Coronary artery (tissue), 2 donors: ENCODE results near the gene ACSM3.

Experiments
- DNase-seq: peaks from one replicate; pipeline ENCODE4 v3.0.0-alpha.2; 2017; ENCODE audit warnings: low spot score
- H3K27ac ChIP-seq, 2 donors: fragments of 200-600 bp; sonication (generic); one replicate each; pipeline ENCODE4 v1.5.1; 2016 to 2019
- H3K4me3 ChIP-seq: fragments of 200-600 bp; sonication (generic); 2 replicates; pipeline ENCODE4 v1.5.1; 2016; ENCODE audit warnings: mild to moderate bottlenecking, moderate library complexity
- TF ChIP-seq, protein P1 (sequence below): fragments of 200-600 bp; sonication (generic); IDR thresholded peaks from one replicate; pipeline ENCODE4 v1.5.1; 2019; ENCODE audit warnings: antibody characterized with exemption

Gene ACSM3

DNA sequence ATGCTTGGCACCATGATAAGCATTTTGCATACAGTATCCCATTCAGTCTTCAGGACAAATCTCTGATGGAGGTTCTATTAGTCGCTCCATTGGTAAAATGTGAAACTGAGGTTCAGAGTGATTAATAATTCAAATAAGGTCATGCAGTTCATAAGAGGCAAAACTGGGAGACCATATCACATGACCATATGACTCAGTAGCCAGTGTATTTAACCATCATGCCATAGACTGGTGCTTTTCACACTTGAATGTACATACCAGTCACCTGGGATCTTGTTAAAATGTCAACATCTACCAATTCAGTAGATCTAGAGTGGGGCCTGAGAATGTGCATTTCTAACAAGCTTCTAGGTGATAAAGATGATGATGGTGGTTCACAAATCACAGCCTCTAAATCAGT, 4.3 kb downstream of the ACSM3 start:
- TF ChIP-seq, protein P1, sequence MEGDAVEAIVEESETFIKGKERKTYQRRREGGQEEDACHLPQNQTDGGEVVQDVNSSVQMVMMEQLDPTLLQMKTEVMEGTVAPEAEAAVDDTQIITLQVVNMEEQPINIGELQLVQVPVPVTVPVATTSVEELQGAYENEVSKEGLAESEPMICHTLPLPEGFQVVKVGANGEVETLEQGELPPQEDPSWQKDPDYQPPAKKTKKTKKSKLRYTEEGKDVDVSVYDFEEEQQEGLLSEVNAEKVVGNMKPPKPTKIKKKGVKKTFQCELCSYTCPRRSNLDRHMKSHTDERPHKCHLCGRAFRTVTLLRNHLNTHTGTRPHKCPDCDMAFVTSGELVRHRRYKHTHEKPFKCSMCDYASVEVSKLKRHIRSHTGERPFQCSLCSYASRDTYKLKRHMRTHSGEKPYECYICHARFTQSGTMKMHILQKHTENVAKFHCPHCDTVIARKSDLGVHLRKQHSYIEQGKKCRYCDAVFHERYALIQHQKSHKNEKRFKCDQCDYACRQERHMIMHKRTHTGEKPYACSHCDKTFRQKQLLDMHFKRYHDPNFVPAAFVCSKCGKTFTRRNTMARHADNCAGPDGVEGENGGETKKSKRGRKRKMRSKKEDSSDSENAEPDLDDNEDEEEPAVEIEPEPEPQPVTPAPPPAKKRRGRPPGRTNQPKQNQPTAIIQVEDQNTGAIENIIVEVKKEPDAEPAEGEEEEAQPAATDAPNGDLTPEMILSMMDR = no peak
- Histone ChIP-seq H3K4me3 (no peak overlapping the region), H3K27ac (no peak overlapping the region)
- no peak for DNase-seq

DNA sequence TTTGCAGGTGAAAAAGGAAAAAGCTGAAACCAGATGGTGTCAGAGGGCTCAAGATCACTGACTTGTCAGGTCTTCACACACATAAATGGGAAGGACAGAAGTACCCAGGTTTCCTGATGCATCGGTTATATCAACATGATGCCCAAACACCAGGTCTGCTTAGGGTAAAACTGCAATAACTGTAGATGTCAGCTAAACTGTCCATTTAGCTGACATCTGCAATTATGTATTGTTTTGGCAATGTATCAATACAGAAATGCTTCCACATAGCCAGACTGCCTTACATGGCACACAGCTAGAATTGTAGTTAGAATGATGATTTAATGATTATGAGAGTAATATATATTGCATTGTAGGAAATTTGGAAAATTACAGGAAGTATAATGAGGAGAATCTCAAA, 5.0 kb downstream of the ACSM3 start:
- no peak for DNase-seq
- Histone ChIP-seq H3K27ac (no peak overlapping the region), H3K4me3 (no peak overlapping the region)
- TF ChIP-seq, protein P1 = no peak

DNA sequence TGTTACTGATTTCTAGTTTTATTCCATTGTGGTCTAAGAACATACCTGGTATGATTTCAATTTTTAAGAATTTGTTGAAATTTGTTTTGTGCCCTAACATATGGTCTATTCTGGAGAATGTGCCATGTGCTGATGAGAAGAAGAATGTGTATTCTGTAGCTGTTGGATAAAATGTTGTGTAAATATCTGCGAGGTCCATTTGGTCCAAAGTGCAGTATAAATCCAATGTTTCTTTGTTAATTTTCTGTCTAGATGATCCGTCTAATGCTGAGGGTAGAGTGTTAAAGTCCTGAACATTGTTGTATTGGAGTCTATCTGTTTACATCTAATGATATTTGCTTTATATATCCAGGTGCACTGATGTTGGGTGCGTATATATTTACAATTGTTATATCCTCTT, 9.9 kb downstream of the ACSM3 start:
- H3K4me3 ChIP-seq = no peak overlapping the region

DNA sequence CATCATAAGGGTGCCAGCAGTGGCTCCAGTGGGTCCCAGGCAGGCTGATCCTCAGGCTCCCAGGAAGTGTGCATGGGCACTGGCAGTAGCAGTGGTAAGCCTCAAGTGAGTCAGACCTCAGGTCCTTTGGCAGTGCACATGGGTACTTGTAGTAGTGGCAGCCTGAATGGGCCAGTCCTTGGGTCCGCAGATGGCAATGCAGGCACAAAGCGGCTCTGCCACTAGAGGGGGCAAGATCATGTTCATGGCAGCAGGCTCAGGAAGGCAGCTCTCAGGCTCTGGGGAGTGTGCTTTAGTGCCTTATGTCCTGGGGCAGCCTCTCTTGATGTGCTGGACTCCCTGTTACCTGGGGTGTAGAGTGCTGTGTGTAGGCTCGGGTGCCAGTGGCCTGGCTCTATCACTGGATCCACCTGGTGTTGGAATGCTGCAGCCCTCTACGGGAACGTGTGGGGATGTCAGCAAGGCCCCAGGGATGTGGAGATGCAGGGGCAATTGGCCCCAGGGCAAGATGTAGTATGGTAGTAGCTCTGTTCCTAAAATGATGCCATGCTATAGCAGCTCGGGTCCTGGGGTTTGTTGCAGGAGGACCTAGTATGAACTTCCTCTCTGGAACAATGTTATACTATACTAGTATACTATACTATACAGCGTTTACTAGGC, 11.0 kb downstream of the ACSM3 start:
- Histone ChIP-seq H3K27ac (no peak overlapping the region), H3K4me3 (no peak overlapping the region)
- no peak for DNase-seq
- TF ChIP-seq, protein P1 = no peak

More for the DNA sequence above, 9.9 kb downstream of the ACSM3 start:
- DNase-seq = no peak
- no peak overlapping the region for H3K27ac ChIP-seq
- TF ChIP-seq, protein P1 = no peak

DNA sequence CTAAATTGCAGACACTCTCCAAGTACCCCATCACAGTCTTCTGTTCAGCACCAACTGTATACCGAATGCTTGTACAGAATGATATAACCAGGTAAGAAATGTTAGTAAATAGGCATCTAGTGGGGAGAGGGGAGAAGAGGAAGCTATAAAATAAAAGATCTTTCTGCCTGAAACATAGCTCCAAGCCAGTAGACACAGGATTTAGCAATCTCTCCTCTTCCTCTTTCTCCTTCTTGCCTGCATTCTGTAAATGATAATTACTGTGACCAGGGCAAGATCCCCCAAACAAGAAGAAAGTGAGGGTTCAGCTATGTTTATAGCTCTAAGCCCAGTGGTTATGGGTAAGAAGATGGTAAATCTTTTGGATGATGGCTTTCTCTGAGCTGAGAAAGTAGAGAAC, 17.9 kb downstream of the ACSM3 start:
- no peak overlapping the region for H3K27ac ChIP-seq
- DNase-seq = no peak
- TF ChIP-seq, protein P1 = no peak
- no peak overlapping the region for H3K4me3 ChIP-seq

DNA sequence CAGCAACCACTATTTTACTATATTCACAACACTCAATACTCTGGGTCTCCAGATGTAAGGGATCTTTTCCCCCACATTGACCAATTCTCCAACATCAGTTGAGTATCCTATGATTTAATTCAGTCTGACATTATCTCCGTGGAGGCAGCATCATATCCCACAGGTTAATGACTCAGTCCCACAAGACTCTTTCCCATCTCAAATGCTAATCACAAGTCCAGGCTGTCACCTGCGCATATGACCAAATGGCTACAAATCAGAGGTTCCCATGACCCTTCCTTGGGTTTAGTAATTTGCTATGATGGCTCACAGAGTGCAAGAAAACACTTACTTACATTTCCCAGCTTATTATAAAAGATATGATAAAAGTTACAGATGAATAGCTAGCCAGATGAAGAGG, 18.7 kb downstream of the ACSM3 start:
- no peak overlapping the region for H3K27ac ChIP-seq
- no peak for DNase-seq
- TF ChIP-seq, protein P1 = no peak
- no peak overlapping the region for H3K4me3 ChIP-seq

DNA sequence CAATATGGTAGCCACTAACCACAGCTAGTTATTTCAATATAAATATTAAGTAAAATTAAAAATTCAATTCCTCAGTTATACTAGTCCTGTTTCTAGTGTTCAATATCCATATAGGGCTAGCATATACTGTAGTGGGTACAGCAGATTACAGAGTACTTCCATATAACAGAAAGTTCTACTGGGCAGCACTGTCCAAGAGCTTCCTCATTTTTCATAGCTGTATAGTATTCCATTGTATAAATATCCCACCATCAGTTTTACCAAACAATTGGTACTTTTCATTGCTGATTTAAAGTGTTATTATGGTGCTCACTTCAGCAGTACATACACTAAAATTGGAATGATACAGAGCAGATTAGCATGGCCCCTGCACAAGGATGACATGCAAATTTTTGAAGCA, 20.4 kb downstream of the ACSM3 start:
- no peak overlapping the region for H3K4me3 ChIP-seq
- no peak overlapping the region for H3K27ac ChIP-seq
- TF ChIP-seq, protein P1 = no peak
- DNase-seq = no peak
